ENCODE results near the gene ZNRF4.

GRCh38 chr19:5479958-5480357 lies 24.7 kb downstream of the ZNRF4 start:
- TF ChIP-seq CTCF (conservative IDR thresholded peaks at IDR 0.05; ENCODE audit: low read length) (no peak), EZH2phosphoT487 (IDR thresholded peaks at IDR 0.05; ENCODE audit: borderline replicate concordance) (no peak)
